Measurements from ENCODE around the gene TTC7B. TPM values are rescaled to one million over a fixed set of nuclear protein-coding genes. Genes with fewer than 3 reads are reported as not detected.

Gene TTC7B
- total RNA-seq, 4 donors from 2014 or later: 0.18 to 53.6 (median 11.2) TPM

- H3K27ac ChIP-seq: no peak overlapping the region
Measured at GRCh38 chr14:90559811-90560492, 256.3 kb downstream of the TTC7B start.

GRCh38 chr14:90558983-90559590 is 257.1 kb downstream of the TTC7B start:
- Histone ChIP-seq H3K27me3 (no peaks in the 10 kb centered on the region), H3K36me3 (no peaks in the 10 kb centered on the region), H3K27ac (no peak overlapping the region), H3K9me3 (no peaks in the 10 kb centered on the region), H3K4me1 (peaks cover 0 to 3% (median 0%) of the 10 kb centered on the region in 4 donors), H3K4me3 (no peak overlapping the region)
- DNase-seq: no peak
- TF ChIP-seq CTCF (IDR thresholded peaks at IDR 0.05): no peak

More at GRCh38 chr14:90559811-90560492, 256.3 kb downstream of the TTC7B start:
- H3K36me3 ChIP-seq: no peaks in the 10 kb centered on the region
- no peaks in the 10 kb centered on the region for H3K9me3 ChIP-seq
- DNase-seq: no peak
- TF ChIP-seq POLR2A (IDR thresholded peaks at IDR 0.05) (no peak), CTCF (IDR thresholded peaks at IDR 0.05) (no peak)
- no peak overlapping the region for H3K4me3 ChIP-seq
- peaks cover 0 to 3% (median 0%) of the 10 kb centered on the region in 4 donors for H3K4me1 ChIP-seq
- H3K27me3 ChIP-seq: no peaks in the 10 kb centered on the region

GRCh38 chr14:90558041-90558982 is 257.9 kb downstream of the TTC7B start:
- DNase-seq: no peak
- H3K4me3 ChIP-seq: no peak overlapping the region

GRCh38 chr14:90557516-90557915 is 258.7 kb downstream of the TTC7B start:
- Histone ChIP-seq H3K27me3 (no peaks in the 10 kb centered on the region), H3K27ac (no peak overlapping the region)

More at GRCh38 chr14:90558041-90558982, 257.9 kb downstream of the TTC7B start:
- Histone ChIP-seq H3K27me3 (no peaks in the 10 kb centered on the region), H3K4me1 (peaks cover 0 to 3% (median 0%) of the 10 kb centered on the region in 4 donors), H3K9me3 (no peaks in the 10 kb centered on the region), H3K27ac (no peak overlapping the region), H3K36me3 (no peaks in the 10 kb centered on the region)
- TF ChIP-seq CTCF (IDR thresholded peaks at IDR 0.05) (no peak), POLR2A (IDR thresholded peaks at IDR 0.05) (no peak)

More at GRCh38 chr14:90557516-90557915, 258.7 kb downstream of the TTC7B start:
- peaks cover 0 to 3% (median 0%) of the 10 kb centered on the region in 4 donors for H3K4me1 ChIP-seq
- no peaks in the 10 kb centered on the region for H3K9me3 ChIP-seq
- no peak for TF ChIP-seq POLR2A (IDR thresholded peaks at IDR 0.05)
- TF ChIP-seq CTCF (IDR thresholded peaks at IDR 0.05): no peak
- H3K4me3 ChIP-seq: no peak overlapping the region
- H3K36me3 ChIP-seq: no peaks in the 10 kb centered on the region
- no peak for DNase-seq

All from Peyer's patch (tissue), 4 donors.